Daoy (cell line): ENCODE results near the gene SYNE2. TPM values are rescaled to one million over a fixed set of nuclear protein-coding genes. Genes with fewer than 3 reads are reported as not detected.
"Not testable (repeated sequence)": the region's sequence is repeated elsewhere in the genome, so short reads cannot be mapped to it uniquely, and the experiment has no call there.

Experiments
- DNase-seq: peaks from one replicate; pipeline ENCODE4 v3.0.0-alpha.2; 2015; ENCODE audit warnings: low read depth
- total RNA-seq: library from RNA; depleted of rRNA; stranded (reverse); fragments of >200 nt; shearing (Covaris generic); gene quantifications from 2 replicates; pipeline ENCODE4 v1.2.3, GENCODE V29; 2014

SYNE2 gene
- total RNA-seq, 1 experiment from 2014 or later, result 24.1 TPM

DNA sequence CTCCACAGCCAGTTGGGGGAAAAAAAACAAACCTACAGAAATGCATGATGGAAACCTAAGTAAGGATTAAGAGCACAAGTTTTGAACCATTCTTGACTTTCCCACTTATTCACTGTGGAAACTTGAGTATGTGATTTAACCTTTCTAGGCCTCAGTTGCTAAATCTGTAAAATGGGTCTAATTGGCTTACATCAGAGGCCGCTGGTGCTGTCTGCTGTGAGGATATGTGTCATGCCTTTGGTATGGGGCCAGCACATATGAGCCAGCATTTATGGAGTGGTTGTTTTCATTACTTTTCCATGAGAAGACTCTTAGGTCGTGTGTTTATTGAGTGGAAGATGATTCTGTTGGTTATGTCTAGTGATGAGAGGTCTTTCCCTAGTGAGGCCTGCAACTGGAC lies 339.0 kb downstream of the SYNE2 start:
- peak; percentile 87 for DNase-seq

DNA sequence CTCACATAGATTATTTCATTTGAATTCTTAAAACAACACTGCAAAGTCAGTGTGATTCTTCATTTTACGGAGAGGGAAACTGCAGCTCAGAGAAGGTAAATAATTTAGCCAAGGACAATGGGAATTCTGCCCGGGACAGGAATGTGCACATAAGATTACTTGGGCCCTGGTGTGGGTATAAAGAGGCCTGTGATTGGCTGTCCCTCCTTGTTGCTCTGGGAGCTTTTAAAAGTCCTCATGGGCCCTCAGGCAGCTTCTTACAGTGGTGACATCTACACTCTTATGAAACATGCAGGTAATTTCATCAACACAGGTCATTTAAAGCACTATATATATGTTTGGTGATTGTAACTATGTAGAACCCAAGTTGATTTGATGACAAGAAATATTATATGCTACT lies 341.0 kb downstream of the SYNE2 start:
- no peak for DNase-seq

DNA sequence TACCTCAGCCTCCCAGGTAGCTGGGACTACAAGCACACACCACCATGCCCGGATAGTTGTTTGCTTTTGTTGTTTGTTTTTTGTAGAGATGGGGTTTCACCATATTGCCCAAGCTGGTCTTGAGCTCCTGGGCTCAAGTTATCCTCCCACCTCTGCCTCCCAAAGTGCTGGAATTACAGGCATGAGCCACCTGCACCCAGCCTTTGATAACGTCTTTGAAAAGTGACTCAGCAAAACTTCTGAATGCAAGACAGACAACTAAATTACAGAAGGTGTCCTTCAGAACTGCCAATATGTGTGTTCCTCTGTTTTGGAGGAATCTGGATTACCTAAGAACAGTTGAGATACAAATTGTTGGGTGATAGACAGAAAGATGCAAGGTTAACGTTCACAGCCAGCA lies 341.6 kb downstream of the SYNE2 start:
- no peak for DNase-seq

DNA sequence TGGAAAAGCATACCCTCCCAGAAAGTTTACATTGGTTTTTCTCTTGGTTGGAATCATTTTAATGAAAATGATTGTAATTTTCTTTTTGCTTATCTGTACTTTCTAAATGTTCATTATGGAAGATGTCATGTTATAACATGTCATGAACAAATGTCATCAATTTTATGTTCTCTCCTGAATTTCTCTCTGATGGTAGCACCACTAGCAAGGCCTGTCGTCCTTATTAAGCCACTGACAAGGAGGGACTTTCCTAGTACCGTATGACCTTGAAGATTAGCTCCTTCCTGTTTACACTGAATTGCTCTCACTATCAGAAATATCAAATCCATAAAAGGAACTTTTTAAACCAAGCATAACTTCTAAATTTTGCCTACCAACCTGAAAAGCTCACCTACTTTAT lies 342.4 kb downstream of the SYNE2 start:
- no peak for DNase-seq

DNA sequence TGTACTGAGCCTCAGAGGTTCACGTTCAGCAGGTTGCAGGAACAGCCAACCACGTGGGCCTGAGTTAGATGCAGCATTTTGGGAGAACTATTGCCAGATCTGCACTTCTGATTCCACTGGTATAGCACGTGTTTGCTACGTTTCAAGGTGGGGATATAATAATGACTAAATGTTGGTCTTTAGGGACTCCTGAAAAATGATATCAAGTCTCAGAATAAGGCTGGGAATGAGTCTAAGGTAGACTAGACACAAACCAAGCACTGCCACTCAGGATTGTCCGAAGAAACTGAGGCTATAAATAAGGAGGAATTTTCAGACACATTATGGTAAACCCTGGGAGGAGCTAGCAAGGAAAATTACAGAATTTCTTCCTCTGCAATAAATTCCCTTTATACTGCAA lies 343.3 kb downstream of the SYNE2 start:
- DNase-seq, result no peak

DNA sequence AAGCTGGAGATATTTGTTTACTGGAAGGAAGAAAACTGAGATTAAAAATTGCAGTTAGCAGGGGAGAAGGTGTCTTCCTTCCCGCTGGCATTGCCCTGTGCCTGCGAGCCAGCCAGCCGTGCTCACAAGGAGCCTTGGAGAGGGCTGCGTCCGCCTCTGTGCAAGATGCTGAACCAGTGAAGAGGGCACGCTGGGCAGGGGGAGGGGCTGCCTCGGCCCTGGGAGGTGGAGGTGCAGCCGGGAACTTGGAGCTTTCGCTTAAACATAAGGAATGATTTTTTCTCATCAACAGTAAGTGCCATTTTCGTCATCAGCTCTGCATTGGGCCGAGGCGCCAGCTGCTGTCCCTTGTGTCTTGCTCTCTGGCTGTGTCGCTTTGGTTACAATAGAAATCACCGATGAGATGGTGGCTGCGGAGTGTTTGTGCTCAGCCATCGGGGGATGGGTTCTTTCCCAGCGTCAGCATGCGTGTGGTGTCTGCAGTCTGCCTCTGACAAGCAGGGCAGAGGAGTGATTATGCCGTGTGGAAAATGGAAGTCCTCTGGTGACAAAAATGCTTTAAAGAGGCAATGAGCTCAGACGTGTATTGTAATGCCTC lies 344.1 kb downstream of the SYNE2 start:
- DNase-seq, result peak; percentile 39

DNA sequence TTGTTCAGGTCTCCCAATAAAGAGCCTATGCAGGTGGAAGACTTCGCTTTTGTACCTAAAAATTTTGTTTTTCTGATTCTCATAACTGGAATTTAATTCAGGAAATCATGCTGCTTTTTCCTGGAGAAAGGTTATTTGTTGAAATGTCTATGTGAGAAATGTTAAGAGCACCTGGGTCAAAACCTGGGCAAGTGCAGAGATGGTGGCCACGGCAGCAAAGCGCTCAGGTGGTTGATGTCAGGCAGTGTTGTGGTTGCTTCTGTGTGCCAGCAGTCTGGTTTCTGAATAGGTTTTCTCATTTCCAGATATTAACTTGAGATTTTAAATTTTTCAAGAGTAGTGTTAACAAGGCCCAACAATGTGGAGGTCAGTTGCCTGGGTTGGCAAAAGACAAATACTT lies 345.2 kb downstream of the SYNE2 start:
- DNase-seq, result no peak

DNA sequence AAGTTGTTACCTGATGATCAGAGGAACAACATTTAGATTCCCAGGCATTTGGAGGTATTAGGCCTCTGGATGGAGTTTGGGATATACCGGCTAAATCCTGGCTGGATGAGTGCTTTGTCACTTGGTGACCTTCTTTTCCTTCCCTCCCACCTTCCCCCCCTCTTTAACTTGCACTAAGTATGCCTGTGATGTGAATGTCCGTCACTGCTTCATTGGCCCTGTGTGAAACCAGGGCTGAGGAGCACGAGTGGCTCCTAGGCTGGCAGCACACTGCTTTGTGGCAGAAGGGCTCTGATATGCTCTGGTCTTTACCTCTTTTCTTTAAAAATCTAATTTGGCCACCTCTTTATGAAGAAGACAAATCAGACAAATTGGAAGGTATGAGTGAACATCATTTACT lies 345.7 kb downstream of the SYNE2 start:
- DNase-seq, result no peak

DNA sequence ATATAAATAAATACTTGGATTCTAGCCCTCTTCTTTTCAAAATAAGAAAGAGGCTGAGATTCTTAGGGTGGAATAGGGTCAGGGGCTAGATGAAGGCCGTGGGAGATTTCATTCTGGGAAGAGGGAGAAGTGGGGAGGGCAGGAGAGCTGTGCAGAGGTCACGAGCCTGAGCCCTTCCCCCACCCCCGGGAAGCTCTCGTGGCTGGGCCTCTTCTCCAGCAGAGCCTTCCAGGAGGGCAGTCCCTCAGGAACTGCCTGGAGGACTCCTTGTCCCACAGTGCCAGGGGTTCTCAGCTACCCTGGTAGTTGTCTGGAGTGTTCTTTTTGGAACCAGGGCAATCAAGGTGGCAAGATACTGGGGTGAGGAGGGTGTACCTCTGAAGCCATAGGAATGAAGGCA lies 347.4 kb downstream of the SYNE2 start:
- no peak for DNase-seq

DNA sequence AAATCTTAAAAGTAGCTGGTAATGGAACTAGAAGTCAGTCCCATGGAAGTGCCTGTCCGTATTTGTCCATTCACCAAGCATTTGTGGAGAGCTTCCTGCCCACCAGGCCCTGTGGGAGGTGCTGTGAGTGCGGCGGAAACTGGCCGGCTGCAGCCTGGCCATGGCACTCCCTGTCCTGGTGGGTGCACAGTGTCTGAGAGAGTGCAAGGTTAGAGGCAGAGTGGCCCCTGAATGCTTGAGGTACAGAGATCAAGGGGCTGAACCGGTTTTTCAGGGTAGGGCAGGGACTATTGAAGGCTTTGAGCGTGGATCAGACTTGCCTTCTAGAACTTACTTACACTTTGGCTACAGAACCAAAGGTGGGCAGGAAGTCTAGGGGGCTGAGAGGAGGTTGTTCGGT lies 348.5 kb downstream of the SYNE2 start:
- no peak for DNase-seq

DNA sequence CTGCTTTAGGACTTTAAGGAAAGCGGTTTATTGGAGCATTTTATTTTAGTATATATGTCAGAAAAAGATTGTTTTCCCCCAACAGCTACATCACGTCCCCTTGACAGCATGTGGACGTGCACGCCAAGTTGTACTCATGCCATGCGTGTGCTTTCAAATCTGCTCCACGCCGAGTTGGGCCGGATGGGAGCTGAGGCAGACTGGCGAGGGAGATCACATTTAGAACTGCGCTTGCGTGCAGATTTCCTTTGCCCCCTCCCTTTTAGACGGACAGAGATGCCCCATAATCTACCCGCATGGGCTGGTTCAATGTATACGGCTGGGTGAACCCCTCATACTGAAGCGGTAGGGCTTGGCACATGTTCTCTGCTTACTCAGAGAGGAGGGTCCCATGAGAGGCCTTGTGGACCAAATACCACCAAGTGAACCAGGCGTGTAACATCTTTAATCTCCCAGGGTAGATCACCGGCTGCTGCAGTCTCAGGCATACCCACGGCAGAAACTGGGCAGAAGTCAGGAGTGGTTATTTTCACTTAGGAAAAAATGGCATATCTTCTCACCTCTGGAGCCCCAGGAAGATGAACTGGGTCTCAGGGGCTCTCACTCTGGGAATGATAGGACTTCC lies 349.2 kb downstream of the SYNE2 start:
- no peak for DNase-seq

DNA sequence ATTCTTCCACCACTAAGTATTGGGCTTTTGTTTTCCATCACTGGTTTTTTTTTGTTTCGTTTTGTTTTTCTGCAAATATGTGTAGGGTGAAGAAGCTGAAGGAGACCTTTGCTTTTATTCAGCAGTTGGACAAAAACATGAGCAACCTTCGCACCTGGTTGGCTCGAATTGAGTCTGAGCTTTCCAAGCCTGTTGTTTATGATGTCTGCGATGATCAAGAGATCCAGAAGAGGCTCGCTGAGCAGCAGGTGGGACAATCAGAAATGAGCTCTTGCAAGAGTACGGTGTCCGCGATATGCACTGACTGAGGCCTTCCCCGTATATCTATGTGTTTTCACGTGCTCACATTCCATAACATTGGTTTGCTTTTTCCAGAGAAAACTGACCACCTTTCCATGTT lies 349.9 kb downstream of the SYNE2 start:
- DNase-seq, result no peak

DNA sequence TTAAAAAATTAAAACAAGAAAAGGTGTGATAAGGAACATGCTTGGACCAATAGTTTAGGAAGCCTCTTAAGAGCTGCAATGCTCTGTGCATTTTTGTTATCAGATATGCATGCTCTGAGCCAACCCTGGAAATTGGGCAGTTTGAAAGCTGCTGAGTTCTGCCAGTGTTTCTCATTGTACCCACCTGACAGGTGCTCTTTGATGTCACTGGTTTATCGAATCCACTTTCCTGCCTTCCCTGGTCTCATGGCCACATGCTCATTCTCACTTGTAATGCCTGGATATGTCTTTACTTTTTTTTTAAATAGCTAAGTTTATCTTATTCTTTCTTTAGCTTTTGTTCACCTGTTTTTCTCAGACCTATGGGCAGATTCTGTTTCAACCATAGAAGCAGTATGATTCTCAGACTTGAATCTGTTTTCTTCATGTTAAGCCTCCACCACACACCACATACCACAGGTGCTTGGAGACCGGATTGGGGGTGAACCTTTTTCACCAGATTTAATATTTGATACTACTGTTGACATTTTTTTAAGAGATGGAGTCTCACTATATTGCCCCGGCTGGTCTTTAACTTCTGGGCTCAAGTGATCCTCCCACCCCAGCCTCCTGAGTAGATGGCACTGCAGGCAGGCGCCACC lies 350.7 kb downstream of the SYNE2 start:
- DNase-seq, result no peak

DNA sequence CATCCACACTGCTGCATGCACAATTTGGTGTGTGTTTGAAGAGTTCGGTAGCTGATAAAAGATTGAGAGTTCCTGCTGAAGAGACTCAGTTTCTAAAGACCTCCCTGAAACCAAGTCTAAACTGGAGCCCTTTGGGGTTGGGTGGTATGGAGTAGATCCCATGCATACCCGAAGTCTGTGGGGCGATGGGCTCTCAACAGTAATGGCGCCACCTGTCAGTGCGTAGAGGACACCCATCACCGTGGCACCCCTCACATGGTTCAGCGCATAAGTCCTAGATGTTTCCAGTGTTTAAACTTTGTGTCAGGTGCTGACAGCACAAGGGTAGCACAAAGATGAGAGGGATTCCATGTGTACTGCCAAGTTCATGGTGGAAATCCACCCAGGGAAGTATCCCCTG lies 355.5 kb downstream of the SYNE2 start:
- DNase-seq, result no peak

DNA sequence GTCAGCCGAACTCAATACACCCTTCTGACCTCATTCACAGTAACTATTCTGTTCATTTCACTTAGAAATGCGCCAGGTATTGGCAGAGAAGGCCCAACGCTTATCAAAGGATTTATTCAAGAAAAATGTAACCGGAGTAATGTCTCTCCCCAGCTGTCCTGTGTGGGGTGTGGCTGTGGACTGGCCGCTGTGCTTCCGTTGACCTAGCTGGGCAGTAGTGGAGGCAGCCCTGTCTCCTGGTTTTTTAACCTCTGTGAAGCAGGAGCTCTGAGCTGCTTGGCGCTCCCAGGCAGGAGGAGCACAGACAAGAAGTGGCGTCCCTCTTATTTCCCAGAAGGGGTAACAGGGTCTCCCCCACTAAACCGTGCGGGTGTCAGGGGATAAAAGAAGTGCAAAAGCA lies 356.2 kb downstream of the SYNE2 start:
- no peak for DNase-seq

DNA sequence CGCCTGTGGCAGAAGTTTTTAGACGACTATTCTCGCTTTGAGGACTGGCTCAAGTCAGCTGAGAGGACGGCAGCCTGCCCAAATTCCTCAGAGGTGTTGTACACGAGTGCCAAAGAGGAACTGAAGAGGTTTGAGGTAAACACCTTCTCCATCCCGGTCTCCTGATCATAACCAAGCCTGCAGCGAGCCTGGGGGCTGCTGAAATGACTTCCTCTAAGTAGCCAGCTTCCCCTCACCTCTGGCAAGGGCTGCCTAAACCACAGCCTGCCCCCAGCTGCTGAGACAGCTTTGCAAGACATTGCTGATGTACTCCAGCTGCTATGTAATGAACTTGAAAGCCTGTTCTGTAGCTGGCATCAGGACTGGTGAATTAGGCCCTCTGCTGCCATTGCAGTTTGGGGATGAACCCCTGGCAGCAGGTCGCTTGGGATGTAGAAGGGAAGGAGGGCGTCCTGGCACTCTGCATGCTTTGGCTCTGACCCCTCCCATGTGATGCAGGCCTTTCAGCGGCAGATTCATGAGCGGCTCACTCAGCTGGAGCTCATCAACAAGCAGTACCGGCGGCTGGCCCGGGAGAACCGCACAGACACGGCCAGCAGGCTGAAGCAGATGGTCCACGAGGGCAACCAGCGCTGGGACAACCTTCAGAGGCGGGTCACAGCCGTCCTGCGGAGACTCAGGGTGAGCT lies 356.8 kb downstream of the SYNE2 start:
- no peak for DNase-seq

DNA sequence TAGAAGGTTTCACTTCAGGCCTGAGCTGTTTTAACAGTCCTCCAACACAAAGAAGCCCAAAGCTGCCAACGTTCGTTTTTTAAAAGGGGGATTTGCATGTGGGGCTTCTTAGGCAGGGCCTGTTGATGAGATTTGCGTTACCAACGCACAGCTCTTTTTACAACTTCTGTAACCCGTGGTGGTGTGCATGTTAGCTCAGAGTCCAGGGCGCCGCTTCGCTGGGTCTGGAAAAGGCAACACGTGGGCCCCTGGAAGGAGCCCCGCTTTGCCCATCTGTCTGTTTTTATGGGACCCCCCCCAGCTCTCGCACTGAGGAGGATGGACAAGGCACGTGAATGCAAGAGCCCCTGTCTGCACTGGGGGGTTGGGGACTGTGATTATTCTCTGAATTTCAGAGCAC lies 357.4 kb downstream of the SYNE2 start:
- no peak for DNase-seq

DNA sequence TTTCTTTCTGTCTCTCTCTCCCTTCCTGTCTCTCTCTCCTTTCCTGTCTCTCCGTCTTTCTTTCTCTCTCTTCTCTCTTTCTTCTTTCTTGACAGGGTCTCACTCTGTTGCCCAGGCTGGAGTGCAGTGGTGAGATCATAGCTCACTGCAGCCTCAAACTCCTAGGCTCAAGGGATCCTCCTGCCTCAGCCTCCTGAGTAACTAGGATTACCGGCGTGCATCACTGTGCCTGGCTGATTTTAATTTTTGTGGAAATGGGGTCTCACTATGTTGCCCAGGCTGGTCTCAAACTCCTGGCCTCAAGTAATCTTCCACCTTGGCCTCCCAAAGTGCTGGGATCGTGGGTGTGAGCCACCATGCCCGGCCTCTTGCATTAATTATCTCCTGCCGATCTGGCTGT lies 358.1 kb downstream of the SYNE2 start:
- DNase-seq, result not testable (repeated sequence)

DNA sequence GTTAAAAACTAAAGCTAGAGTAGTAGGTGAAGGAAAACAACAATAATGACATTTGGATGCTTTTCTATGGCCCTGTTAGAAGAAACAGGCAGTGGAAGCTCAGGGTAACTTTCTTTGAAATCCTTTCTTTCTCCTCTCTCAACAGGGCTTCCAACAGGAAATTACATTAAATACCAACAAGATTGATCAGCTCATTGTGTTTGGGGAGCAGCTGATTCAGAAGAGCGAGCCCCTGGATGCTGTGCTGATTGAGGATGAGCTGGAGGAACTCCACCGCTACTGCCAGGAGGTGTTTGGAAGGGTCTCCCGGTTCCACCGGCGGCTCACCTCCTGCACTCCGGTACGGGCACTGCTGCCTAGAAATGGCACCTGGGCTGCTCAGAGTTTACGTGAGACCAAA lies 359.9 kb downstream of the SYNE2 start:
- DNase-seq, result no peak

DNA sequence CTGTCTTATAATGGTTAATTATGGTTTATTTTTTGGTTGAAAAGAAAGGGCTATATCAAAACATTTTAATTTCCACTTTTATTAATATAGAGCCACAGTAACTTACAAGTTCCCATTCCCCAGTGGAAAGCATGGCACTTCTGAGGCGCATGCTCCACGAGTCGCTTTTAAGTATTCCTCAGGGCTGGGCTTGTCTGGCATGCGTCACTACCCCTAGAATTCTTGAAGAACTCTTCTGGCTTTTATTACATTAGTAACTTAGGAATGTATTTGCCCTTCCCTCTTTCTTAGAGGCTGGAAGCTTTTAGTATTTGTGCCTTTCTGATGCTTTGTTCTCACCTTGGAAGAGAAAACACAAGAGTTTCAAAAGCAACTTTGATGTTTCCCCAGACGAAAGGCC lies 360.3 kb downstream of the SYNE2 start:
- DNase-seq, result no peak

DNA sequence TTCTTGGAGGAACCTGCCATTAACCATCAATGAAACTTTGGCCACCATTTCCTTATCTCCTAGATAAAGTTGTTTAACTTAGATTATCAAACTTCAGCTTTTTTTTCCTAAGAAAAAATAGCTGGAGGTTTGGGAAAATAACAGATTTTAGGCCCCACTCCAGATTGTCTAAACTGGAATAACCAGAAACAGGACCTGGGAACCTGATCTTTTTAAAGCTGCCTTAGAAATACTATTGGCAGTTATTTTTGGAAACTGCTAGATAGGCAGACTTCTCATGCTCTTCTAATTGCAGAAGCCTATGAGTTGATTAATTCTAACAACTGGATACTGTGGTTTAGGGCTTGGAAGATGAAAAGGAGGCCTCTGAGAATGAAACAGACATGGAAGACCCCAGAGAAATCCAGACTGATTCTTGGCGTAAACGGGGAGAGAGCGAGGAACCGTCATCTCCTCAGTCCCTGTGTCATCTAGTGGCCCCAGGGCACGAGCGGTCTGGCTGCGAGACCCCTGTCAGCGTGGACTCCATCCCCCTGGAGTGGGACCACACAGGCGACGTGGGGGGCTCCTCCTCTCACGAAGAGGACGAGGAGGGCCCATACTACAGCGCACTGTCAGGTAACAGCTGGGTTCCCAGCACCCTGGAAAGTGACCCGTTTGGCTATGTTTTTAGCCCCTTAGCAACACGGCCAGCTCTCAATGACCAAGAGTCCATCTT lies 361.2 kb downstream of the SYNE2 start:
- no peak for DNase-seq

DNA sequence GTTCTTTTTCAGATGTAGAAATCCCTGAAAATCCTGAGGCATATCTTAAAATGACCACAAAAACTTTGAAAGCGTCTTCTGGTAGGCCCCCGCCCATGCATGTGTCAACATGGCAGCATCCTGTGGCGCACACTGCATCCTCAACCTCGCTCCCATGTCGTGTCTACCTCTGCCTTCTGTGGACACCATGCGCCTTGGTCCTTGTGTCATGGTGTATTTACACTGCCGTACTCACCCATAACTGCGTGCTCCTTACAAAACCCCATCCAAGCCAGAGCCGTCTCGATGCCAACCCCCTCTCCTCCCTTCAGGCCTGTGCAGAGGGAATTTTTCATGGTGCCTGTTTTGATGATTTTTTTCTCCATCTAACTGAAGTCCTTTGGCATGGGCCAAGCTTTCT lies 362.5 kb downstream of the SYNE2 start:
- DNase-seq, result no peak
